MCF 10A (cell line): Measurements from ENCODE around the gene CRYBG1. TPM values are rescaled to one million over a fixed set of nuclear protein-coding genes. Genes with fewer than 3 reads are reported as not detected.

ENCODE experiments used
- BruUV-seq: library from RNA; stranded (reverse); fragments of 400-500 nt; replicated peaks from 2 replicates; lab custom pipeline; 2021; lab: Mats Ljungman, UMichigan
- CTCF ChIA-PET: fragments of 300-600 bp; sonication (Branson Sonifier 250); formaldehyde crosslinking; extraction: SDS; loops from one replicate; lab custom pipeline; 2021; ENCODE audit warnings: antibody characterized with exemption, inconsistent platforms; lab: Yijun Ruan, JAX
- POLR2A ChIA-PET: fragments of 300-600, 350-650 bp; sonication (Branson Sonifier 250); formaldehyde crosslinking; extraction: SDS; loops from one replicate; lab custom pipeline; 2020; ENCODE audit warnings: antibody characterized with exemption, inconsistent platforms; lab: Yijun Ruan, JAX
- DNase-seq: peaks from one replicate; pipeline ENCODE4 v3.0.0-alpha.2; 2018; ENCODE audit not compliant: unreplicated experiment
- H3K27ac Mint-ChIP-seq: one replicate; pipeline ENCODE4 v1.8.0; 2022; ENCODE audit warnings: mild to moderate bottlenecking, low read depth, mixed read lengths; ENCODE audit not compliant: unreplicated experiment
- H3K27me3 Mint-ChIP-seq: one replicate; pipeline ENCODE4 v1.8.0; 2022; ENCODE audit warnings: mixed read lengths; ENCODE audit not compliant: insufficient read depth, unreplicated experiment
- H3K36me3 Mint-ChIP-seq: one replicate; pipeline ENCODE4 v1.8.0; 2022; ENCODE audit warnings: mild to moderate bottlenecking, moderate library complexity, mixed read lengths; ENCODE audit not compliant: insufficient read depth, unreplicated experiment
- H3K4me1 Mint-ChIP-seq: one replicate; pipeline ENCODE4 v1.8.0; 2022; ENCODE audit warnings: mixed read lengths; ENCODE audit not compliant: insufficient read depth, unreplicated experiment
- H3K4me3 Mint-ChIP-seq: one replicate; pipeline ENCODE4 v1.8.0; 2022; ENCODE audit warnings: mild to moderate bottlenecking, moderate library complexity, mixed read lengths; ENCODE audit not compliant: unreplicated experiment
- H3K9me3 Mint-ChIP-seq: one replicate; pipeline ENCODE4 v1.8.0; 2022; ENCODE audit warnings: mixed read lengths; ENCODE audit not compliant: unreplicated experiment
- intact Hi-C: fragments of 100-400 bp; cut with micrococcal nuclease; formaldehyde crosslinking; loops from 2 replicates; pipeline ENCODE4 v1.14.1; 2022
- total RNA-seq: library from RNA; stranded (reverse); gene quantifications from 2 replicates; pipeline ENCODE4 v1.2.3, GENCODE V29; 2022
- TF ChIP-seq, protein P1 (sequence below): fragments of 200-600 bp; IDR thresholded peaks from one replicate; pipeline ENCODE4 v1.8.0; 2022; ENCODE audit warnings: antibody characterized with exemption, mild to moderate bottlenecking; ENCODE audit not compliant: unreplicated experiment

The CRYBG1 gene
- total RNA-seq, 1 experiment from 2014 or later = 45.3 TPM

DNA sequence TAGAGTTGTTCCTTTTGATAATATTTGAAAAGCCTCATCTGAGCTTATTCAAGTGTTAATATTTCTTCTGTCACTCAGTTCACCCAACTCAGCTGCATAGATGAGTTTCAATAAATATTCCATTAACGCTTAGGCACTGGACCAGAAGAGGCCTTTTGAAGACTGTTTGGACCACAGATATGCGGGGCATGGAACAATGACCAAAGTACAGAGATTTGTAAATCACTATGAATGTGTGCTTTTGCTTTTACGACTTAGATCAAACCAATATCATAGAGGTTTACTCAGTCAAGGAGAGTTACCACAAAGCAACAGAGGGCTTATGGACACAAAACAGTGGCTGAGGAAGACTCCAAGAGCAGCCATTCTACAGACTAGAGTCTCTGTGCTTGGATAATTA, 168.9 kb downstream of the CRYBG1 start:
- intact Hi-C loops = no loop called here
- CTCF ChIA-PET = interaction anchor here (0.9 to 1.1 kb wide), 3 partner anchors 16 to 33 kb away, joined by 3 to 4 read pairs (median 4); no protein-coding TSS in a partner anchor

DNA sequence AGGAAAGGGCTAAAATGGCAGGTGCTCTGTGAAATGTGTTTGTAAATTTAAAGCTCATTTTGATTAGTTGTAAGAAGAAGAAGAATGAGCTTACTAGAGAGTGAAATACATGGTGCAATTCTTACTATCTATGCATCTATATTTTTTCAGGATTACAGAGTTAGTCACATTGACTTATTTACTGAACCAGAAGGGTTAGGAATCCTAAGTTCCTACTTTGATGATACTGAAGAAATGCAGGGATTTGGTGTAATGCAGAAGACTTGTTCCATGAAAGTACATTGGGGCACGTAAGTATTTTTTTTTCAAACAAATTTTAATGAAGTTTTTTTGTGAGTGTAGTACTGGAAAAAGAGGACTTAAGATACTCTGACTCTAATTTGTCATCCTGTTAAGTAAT, 169.5 kb downstream of the CRYBG1 start:
- Mint-ChIP-seq H3K4me3 (no peak overlapping the region), H3K4me1 (peaks cover 45% of the 10 kb centered on the region), H3K27ac (peak overlapping the region; percentile 96), H3K36me3 (peaks cover 88% of the 10 kb centered on the region), H3K9me3 (no peaks in the 10 kb centered on the region), H3K27me3 (no peaks in the 10 kb centered on the region)
- no TSS peak for BruUV-seq
- TF ChIP-seq, protein P1, sequence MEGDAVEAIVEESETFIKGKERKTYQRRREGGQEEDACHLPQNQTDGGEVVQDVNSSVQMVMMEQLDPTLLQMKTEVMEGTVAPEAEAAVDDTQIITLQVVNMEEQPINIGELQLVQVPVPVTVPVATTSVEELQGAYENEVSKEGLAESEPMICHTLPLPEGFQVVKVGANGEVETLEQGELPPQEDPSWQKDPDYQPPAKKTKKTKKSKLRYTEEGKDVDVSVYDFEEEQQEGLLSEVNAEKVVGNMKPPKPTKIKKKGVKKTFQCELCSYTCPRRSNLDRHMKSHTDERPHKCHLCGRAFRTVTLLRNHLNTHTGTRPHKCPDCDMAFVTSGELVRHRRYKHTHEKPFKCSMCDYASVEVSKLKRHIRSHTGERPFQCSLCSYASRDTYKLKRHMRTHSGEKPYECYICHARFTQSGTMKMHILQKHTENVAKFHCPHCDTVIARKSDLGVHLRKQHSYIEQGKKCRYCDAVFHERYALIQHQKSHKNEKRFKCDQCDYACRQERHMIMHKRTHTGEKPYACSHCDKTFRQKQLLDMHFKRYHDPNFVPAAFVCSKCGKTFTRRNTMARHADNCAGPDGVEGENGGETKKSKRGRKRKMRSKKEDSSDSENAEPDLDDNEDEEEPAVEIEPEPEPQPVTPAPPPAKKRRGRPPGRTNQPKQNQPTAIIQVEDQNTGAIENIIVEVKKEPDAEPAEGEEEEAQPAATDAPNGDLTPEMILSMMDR = no peak
- POLR2A ChIA-PET = interaction anchor here (0.6 to 4.0 kb wide), 8 partner anchors 10 to 191 kb away, joined by 3 to 27 read pairs (median 4); no protein-coding TSS in a partner anchor
- CTCF ChIA-PET = interaction anchor here (0.9 kb wide), 1 partner anchor 32 kb away, joined by 4 read pairs; no protein-coding TSS in a partner anchor
- DNase-seq = no peak
- intact Hi-C loops = no loop called here

More for the DNA sequence above, 168.9 kb downstream of the CRYBG1 start:
- BruUV-seq = no TSS peak
- Mint-ChIP-seq H3K27ac (peak overlapping the region; percentile 96), H3K27me3 (no peaks in the 10 kb centered on the region), H3K4me1 (peaks cover 43% of the 10 kb centered on the region), H3K9me3 (no peaks in the 10 kb centered on the region), H3K36me3 (peaks cover 82% of the 10 kb centered on the region), H3K4me3 (no peak overlapping the region)
- TF ChIP-seq, protein P1 = no peak
- DNase-seq = no peak
- POLR2A ChIA-PET = interaction anchor here (0.7 to 4.0 kb wide), 7 partner anchors 9 to 32 kb away, joined by 3 to 27 read pairs (median 3); no protein-coding TSS in a partner anchor

DNA sequence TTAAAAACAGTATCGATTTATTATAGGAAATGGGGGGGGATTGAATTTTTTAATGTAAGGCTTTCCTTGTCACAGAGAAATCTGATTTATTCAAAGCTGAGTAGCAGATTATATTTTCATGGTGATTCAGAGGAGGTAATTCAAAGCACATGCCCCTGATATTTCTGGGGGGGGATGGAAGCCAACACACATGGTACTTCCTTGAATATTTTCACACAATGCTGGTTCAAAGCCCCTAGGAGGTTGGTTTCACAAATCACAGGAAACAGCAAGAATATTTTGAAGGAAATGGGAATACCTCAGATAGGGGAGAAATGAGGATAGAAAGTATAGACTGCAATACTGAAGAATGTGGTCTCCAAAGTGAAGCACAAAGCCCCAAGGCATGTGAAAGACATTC, 170.0 kb downstream of the CRYBG1 start:
- intact Hi-C loops = no loop called here
- Mint-ChIP-seq H3K36me3 (peaks cover 89% of the 10 kb centered on the region), H3K4me1 (peaks cover 47% of the 10 kb centered on the region), H3K27ac (no peak overlapping the region), H3K9me3 (no peaks in the 10 kb centered on the region), H3K27me3 (no peaks in the 10 kb centered on the region), H3K4me3 (no peak overlapping the region)
- BruUV-seq = no TSS peak
- ChIA-PET CTCF (interaction anchor here (0.9 kb wide), 1 partner anchor 32 kb away, joined by 4 read pairs; no protein-coding TSS in a partner anchor), POLR2A (interaction anchor here (0.6 to 4.0 kb wide), 9 partner anchors 9 to 191 kb away, joined by 3 to 27 read pairs (median 4); no protein-coding TSS in a partner anchor)
- DNase-seq = no peak
- TF ChIP-seq, protein P1 = no peak

DNA sequence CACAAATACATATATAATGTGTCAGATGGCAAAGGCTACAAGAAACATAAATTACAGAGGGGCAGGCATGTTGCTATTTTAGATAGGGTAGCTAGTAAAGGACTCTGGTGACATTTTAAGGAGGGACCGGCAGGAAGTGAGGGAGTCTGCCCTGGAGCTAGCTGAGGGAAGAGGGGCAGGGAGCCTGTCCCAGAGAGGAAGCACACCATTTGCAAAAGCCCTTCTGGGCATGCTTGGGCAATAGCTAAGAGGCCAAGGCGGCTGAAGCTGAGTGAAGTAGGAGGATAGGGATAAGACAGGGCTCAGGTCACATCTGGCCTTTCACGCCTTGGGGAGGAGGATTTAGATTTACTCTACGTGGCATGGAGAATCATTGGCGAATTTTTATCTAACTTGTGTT, 172.5 kb downstream of the CRYBG1 start:
- TF ChIP-seq, protein P1 = no peak
- Mint-ChIP-seq H3K27ac (peak overlapping the region; percentile 74), H3K27me3 (no peaks in the 10 kb centered on the region), H3K4me1 (peaks cover 38% of the 10 kb centered on the region), H3K9me3 (no peaks in the 10 kb centered on the region), H3K36me3 (peaks cover 92% of the 10 kb centered on the region), H3K4me3 (no peak overlapping the region)
- no peak for DNase-seq
- no TSS peak for BruUV-seq
- ChIA-PET CTCF (interaction anchor here (0.5 to 1.6 kb wide), 3 partner anchors 10 to 190 kb away, joined by 3 to 6 read pairs (median 4); no protein-coding TSS in a partner anchor), POLR2A (interaction anchor here (1.8 to 2.6 kb wide), 2 partner anchors 21 to 23 kb away, joined by 6 to 10 read pairs; no protein-coding TSS in a partner anchor)
- intact Hi-C loops = no loop called here
